NB4 (cell line): ENCODE results near the gene LRRC4C.

Experiments used
- DNase-seq: peaks from one replicate; pipeline ENCODE4 v3.0.0; 2010; ENCODE audit warnings: low read depth
- H3K4me3 ChIP-seq: one replicate; pipeline ENCODE4 v1.5.1; 2011; ENCODE audit warnings: mild to moderate bottlenecking, low read depth, low read length, moderate library complexity
- MYC ChIP-seq: IDR thresholded peaks from 2 replicates; pipeline ENCODE4 v1.6.1; 2011; ENCODE audit warnings: low read depth, low read length
- POLR2A ChIP-seq: IDR thresholded peaks from 2 replicates; pipeline ENCODE4 v1.6.1; 2011; ENCODE audit warnings: mild to moderate bottlenecking; ENCODE audit not compliant: insufficient read length; ENCODE audit errors: extremely low read depth
- TF ChIP-seq, protein P1 (sequence below): IDR thresholded peaks from 2 replicates; pipeline ENCODE4 v1.6.1; 2011; ENCODE audit warnings: low read depth, low read length
- TF ChIP-seq, protein P2 (sequence below): IDR thresholded peaks from one replicate; pipeline ENCODE4 v1.5.1; 2012; ENCODE audit warnings: low read depth, low read length

LRRC4C gene

GRCh38 chr11:40161854-40162410 lies 1297.5 kb downstream of the LRRC4C start:
- no peak for DNase-seq
- H3K4me3 ChIP-seq, result no peak overlapping the region
- TF ChIP-seq, protein P1, sequence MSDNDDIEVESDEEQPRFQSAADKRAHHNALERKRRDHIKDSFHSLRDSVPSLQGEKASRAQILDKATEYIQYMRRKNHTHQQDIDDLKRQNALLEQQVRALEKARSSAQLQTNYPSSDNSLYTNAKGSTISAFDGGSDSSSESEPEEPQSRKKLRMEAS, result no peak
- TF ChIP-seq POLR2A (no peak), MYC (no peak)
- TF ChIP-seq, protein P2, sequence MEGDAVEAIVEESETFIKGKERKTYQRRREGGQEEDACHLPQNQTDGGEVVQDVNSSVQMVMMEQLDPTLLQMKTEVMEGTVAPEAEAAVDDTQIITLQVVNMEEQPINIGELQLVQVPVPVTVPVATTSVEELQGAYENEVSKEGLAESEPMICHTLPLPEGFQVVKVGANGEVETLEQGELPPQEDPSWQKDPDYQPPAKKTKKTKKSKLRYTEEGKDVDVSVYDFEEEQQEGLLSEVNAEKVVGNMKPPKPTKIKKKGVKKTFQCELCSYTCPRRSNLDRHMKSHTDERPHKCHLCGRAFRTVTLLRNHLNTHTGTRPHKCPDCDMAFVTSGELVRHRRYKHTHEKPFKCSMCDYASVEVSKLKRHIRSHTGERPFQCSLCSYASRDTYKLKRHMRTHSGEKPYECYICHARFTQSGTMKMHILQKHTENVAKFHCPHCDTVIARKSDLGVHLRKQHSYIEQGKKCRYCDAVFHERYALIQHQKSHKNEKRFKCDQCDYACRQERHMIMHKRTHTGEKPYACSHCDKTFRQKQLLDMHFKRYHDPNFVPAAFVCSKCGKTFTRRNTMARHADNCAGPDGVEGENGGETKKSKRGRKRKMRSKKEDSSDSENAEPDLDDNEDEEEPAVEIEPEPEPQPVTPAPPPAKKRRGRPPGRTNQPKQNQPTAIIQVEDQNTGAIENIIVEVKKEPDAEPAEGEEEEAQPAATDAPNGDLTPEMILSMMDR, result no peak

GRCh38 chr11:40160418-40160817 lies 1299.0 kb downstream of the LRRC4C start:
- no peak overlapping the region for H3K4me3 ChIP-seq
- DNase-seq, result no peak
- TF ChIP-seq POLR2A, result no peak
- TF ChIP-seq, protein P2, result no peak
- TF ChIP-seq MYC, result no peak
- TF ChIP-seq, protein P1, result no peak

DNA sequence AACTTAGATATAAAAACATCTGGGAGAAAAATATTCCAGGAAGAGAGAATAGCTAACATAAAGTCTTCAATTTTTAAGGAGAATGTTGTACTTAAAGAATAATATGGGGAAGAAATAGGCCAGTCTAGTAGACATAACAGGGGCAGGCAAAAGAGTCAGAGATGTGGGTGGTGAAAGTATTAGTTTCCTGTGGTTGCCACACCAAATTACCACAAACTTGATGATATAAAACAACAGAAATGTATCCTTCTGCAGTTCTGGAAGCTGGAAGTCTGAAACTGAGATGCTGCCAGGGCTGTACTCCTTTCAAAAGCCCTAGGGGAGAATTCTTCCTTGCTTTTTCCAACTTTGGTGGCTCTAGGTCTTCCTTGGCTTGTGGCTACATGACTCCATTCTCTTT lies 1309.7 kb downstream of the LRRC4C start:
- no peak for DNase-seq
- no peak for TF ChIP-seq MYC
- TF ChIP-seq, protein P2, result no peak
- TF ChIP-seq, protein P1, result no peak
- TF ChIP-seq POLR2A, result no peak
- H3K4me3 ChIP-seq, result no peak overlapping the region

GRCh38 chr11:40140560-40140959 lies 1318.9 kb downstream of the LRRC4C start:
- TF ChIP-seq, protein P1, result no peak
- TF ChIP-seq MYC, result no peak
- TF ChIP-seq, protein P2, result no peak
- no peak for TF ChIP-seq POLR2A
- H3K4me3 ChIP-seq, result no peak overlapping the region
- no peak for DNase-seq

DNA sequence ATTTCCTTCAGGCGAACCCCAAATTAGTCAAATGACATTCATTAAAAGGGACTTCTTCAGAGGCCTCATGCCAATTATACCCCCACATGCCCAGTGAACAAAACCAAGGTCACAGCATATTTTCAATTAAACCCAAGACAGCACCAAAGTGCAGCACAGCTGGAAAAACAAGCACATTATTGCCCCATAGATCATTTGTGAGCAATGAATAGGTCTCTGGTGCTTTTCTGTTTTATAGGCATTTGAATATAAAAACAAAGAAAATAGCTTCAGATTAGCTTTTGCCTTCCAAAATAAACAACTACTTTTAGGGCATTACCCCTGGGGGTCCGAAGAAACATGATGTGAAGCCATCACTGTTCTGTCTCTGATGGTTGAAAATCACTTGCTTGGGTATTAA lies 1319.9 kb downstream of the LRRC4C start:
- no peak for DNase-seq
- TF ChIP-seq, protein P2, result no peak
- TF ChIP-seq, protein P1, result no peak
- TF ChIP-seq POLR2A (no peak), MYC (no peak)
- H3K4me3 ChIP-seq, result no peak overlapping the region
